Esophagus squamous epithelium (tissue), 4 donors: ENCODE data around the gene IL10RA.

Experiments used
- CTCF ChIP-seq, 6 experiments: fragments of 450-650 bp in 4 of 6; fragments of 200-600 bp in 2 of 6; sonication (generic) in 2 of 6; IDR thresholded peaks; one replicate each; pipeline ENCODE4 v1.5.1; 2016 to 2019; ENCODE audit warnings: antibody characterized with exemption in 6 of 6, mild to moderate bottlenecking in 4 of 6, moderate library complexity in 4 of 6
- POLR2A ChIP-seq, 4 donors: fragments of 450-650 bp; IDR thresholded peaks; one replicate each; pipeline ENCODE4 v1.6.1; 2017; ENCODE audit warnings: antibody characterized with exemption in 4 of 4, mild to moderate bottlenecking in 4 of 4, moderate library complexity in 3 of 4

GRCh38 chr11:117978991-117979390 is 7.2 kb upstream of the IL10RA start:
- no peak for TF ChIP-seq CTCF (IDR thresholded peaks at IDR 0.05)
- TF ChIP-seq POLR2A (IDR thresholded peaks at IDR 0.05) = no peak
